Lower lobe of right lung (tissue), 2 donors: ENCODE measurements around the gene CR1L. TPM values are rescaled to one million over a fixed set of nuclear protein-coding genes. Genes with fewer than 3 reads are reported as not detected.
"Not testable (repeated sequence)": the region's sequence is repeated elsewhere in the genome, so short reads cannot be mapped to it uniquely, and the experiment has no call there.

ENCODE experiments used
- ATAC-seq, 2 donors: fragments of 200-7000 bp; cut with Tn5 transposase; one replicate each; pipeline ENCODE4 v1.9.1; 2020 to 2022; ENCODE audit warnings: mild to moderate bottlenecking in 2 of 2, moderate library complexity in 2 of 2
- DNase-seq: peaks from one replicate; pipeline ENCODE4 v3.0.0-alpha.2; 2020
- H3K27ac ChIP-seq: fragments of 200-600 bp; one replicate; pipeline ENCODE4 v1.8.0; 2022
- H3K27me3 ChIP-seq: fragments of 200-600 bp; one replicate; pipeline ENCODE4 v1.8.0; 2022; ENCODE audit warnings: low read depth
- H3K36me3 ChIP-seq: fragments of 200-600 bp; one replicate; pipeline ENCODE4 v1.8.0; 2022; ENCODE audit warnings: mild to moderate bottlenecking
- H3K4me1 ChIP-seq: fragments of 200-600 bp; one replicate; pipeline ENCODE4 v1.8.0; 2022
- H3K4me3 ChIP-seq: fragments of 200-600 bp; one replicate; pipeline ENCODE4 v1.8.0; 2022; ENCODE audit warnings: mild to moderate bottlenecking
- H3K9me3 ChIP-seq: fragments of 200-600 bp; one replicate; pipeline ENCODE4 v1.8.0; 2022
- CTCF ChIP-seq: fragments of 200-600 bp; IDR thresholded peaks from one replicate; pipeline ENCODE4 v1.8.0; 2022; ENCODE audit warnings: antibody characterized with exemption, mild to moderate bottlenecking
- intact Hi-C: fragments of 100-400 bp; cut with DNase I; formaldehyde crosslinking; loops from one replicate; pipeline ENCODE4 v1.11.0; 2022
- total RNA-seq: library from RNA; stranded (reverse); fragmentation: NEBNext Ultra II Directional; extraction: Animal tissue kit (Norgen Biotek cat#: 25700); gene quantifications from one replicate; pipeline ENCODE4 v1.2.1, GENCODE V29; 2021
- donor health status: DM: no; HTN: yes; CAD: no; lungs with severe emphysema.

Gene CR1L
- total RNA-seq, 1 donor from 2014 or later: 1.3 TPM

- H3K36me3 ChIP-seq: no peaks in the 10 kb centered on the region
- H3K9me3 ChIP-seq: no peaks in the 10 kb centered on the region
- DNase-seq: no peak
- ATAC-seq: no peak
- H3K4me3 ChIP-seq: no peak overlapping the region
- no peaks in the 10 kb centered on the region for H3K27me3 ChIP-seq
- H3K4me1 ChIP-seq: no peaks in the 10 kb centered on the region
- intact Hi-C loops: no loop called here
- H3K27ac ChIP-seq: no peak overlapping the region
- TF ChIP-seq CTCF: no peak
Observed at GRCh38 chr1:207691010-207691409, 46.1 kb downstream of the CR1L start.

GRCh38 chr1:207691841-207692240 is 46.9 kb downstream of the CR1L start:
- ATAC-seq (no peak), DNase-seq (no peak)
- H3K27ac ChIP-seq: no peak overlapping the region
- no peaks in the 10 kb centered on the region for H3K9me3 ChIP-seq
- no peaks in the 10 kb centered on the region for H3K36me3 ChIP-seq
- H3K27me3 ChIP-seq: no peaks in the 10 kb centered on the region
- no peak overlapping the region for H3K4me3 ChIP-seq
- H3K4me1 ChIP-seq: no peaks in the 10 kb centered on the region
- intact Hi-C loops: no loop called here
- no peak for TF ChIP-seq CTCF

- H3K27me3 ChIP-seq, H3K9me3 ChIP-seq, ATAC-seq, H3K36me3 ChIP-seq, intact Hi-C loops, H3K4me1 ChIP-seq, H3K27ac ChIP-seq, H3K4me3 ChIP-seq, DNase-seq: not testable (repeated sequence)
Observed at GRCh38 chr1:207692291-207692690, 47.4 kb downstream of the CR1L start.

- ATAC-seq: no peak
- H3K4me1 ChIP-seq: no peaks in the 10 kb centered on the region
- intact Hi-C loops: no loop called here
Observed at GRCh38 chr1:207695891-207696290, 51.0 kb downstream of the CR1L start.

GRCh38 chr1:207698822-207699483 is 54.0 kb downstream of the CR1L start:
- H3K27ac ChIP-seq: no peak overlapping the region
- peak; percentile 70 for TF ChIP-seq CTCF
- intact Hi-C loops: no loop called here
- no peak overlapping the region for H3K4me3 ChIP-seq
- ATAC-seq (peak; percentile 89 to 90), DNase-seq (no peak)
- no peaks in the 10 kb centered on the region for H3K36me3 ChIP-seq
- H3K9me3 ChIP-seq: no peaks in the 10 kb centered on the region
- no peaks in the 10 kb centered on the region for H3K27me3 ChIP-seq
- H3K4me1 ChIP-seq: no peaks in the 10 kb centered on the region

More at GRCh38 chr1:207695891-207696290, 51.0 kb downstream of the CR1L start:
- DNase-seq: no peak
- Histone ChIP-seq H3K4me3 (no peak overlapping the region), H3K9me3 (no peaks in the 10 kb centered on the region), H3K27ac (no peak overlapping the region), H3K27me3 (no peaks in the 10 kb centered on the region), H3K36me3 (no peaks in the 10 kb centered on the region)
- TF ChIP-seq CTCF: no peak

GRCh38 chr1:207702317-207702716 is 57.4 kb downstream of the CR1L start:
- Histone ChIP-seq H3K9me3 (no peaks in the 10 kb centered on the region), H3K4me3 (no peak overlapping the region), H3K27ac (no peak overlapping the region), H3K36me3 (no peaks in the 10 kb centered on the region), H3K27me3 (no peaks in the 10 kb centered on the region), H3K4me1 (no peaks in the 10 kb centered on the region)
- ATAC-seq (no peak), DNase-seq (no peak)
- TF ChIP-seq CTCF: no peak
- intact Hi-C loops: no loop called here
